Activated CD4-positive, alpha-beta T cell treated with anti-CD3 and anti-CD28 coated beads for 36 hours (primary cell): ENCODE results near the gene PCDHB13. TPM values are rescaled to one million over a fixed set of nuclear protein-coding genes. Genes with fewer than 3 reads are reported as not detected.
"Not testable (repeated sequence)": the region's sequence is repeated elsewhere in the genome, so short reads cannot be mapped to it uniquely, and the experiment has no call there.

Experiments
- ATAC-seq: fragments of 200-7000 bp; cut with Tn5 transposase; one replicate; pipeline ENCODE4 v1.10.0; 2021; ENCODE audit warnings: mild to moderate bottlenecking, moderate library complexity
- CTCF ChIA-PET: fragments of 350-600 bp; sonication (Branson Sonifier 250); formaldehyde crosslinking; loops from one replicate; lab custom pipeline; 2021; ENCODE audit warnings: antibody characterized with exemption; lab: Charles Lee
- POLR2A ChIA-PET: fragments of 350-600 bp; sonication (Branson Sonifier 250); formaldehyde crosslinking; loops from one replicate; lab custom pipeline; 2021; ENCODE audit warnings: antibody characterized with exemption, inconsistent platforms; lab: Charles Lee
- DNase-seq: peaks from one replicate; pipeline ENCODE4 v3.0.0-alpha.2; 2020
- H3K27ac Mint-ChIP-seq: one replicate; pipeline ENCODE4 v1.8.0; 2021; ENCODE audit warnings: mixed read lengths
- H3K27me3 Mint-ChIP-seq: one replicate; pipeline ENCODE4 v1.8.0; 2021; ENCODE audit warnings: mixed read lengths
- H3K36me3 Mint-ChIP-seq: one replicate; pipeline ENCODE4 v1.8.0; 2021; ENCODE audit warnings: low read depth, mixed read lengths
- H3K4me1 Mint-ChIP-seq: one replicate; pipeline ENCODE4 v1.8.0; 2021; ENCODE audit warnings: mixed read lengths
- H3K4me3 Mint-ChIP-seq: one replicate; pipeline ENCODE4 v1.8.0; 2021; ENCODE audit warnings: mild to moderate bottlenecking, moderate library complexity, mixed read lengths
- H3K9me3 Mint-ChIP-seq: one replicate; pipeline ENCODE4 v1.8.0; 2021; ENCODE audit warnings: low read depth, mixed read lengths
- intact Hi-C, 2 experiments: fragments of 100-400 bp; cut with DNase I in 1 of 2; cut with micrococcal nuclease in 1 of 2; formaldehyde crosslinking; loops; one replicate each; pipeline versions ENCODE4 v1.14.2 to v1.15.1; 2022 to 2024; cut with DNase I, micrococcal nuclease
- total RNA-seq, 2 experiments: library from RNA; stranded (reverse); gene quantifications; one replicate each; pipeline ENCODE4 v1.2.3, GENCODE V29; 2021

The PCDHB13 gene
- total RNA-seq, 2 experiments from 2014 or later = not detected

- H3K27ac Mint-ChIP-seq, DNase-seq, POLR2A ChIA-PET, H3K4me1 Mint-ChIP-seq, H3K36me3 Mint-ChIP-seq, H3K4me3 Mint-ChIP-seq, intact Hi-C loops, ATAC-seq: not testable (repeated sequence)
- peaks cover 12% of the 10 kb centered on the region for H3K9me3 Mint-ChIP-seq
- CTCF ChIA-PET = interaction anchor here (0.7 kb wide), 1 partner anchor 332 kb away, joined by 3 read pairs; no protein-coding TSS in a partner anchor
- peaks cover 56% of the 10 kb centered on the region for H3K27me3 Mint-ChIP-seq
Measured at GRCh38 chr5:141210281-141210680, 3.4 kb upstream of the PCDHB13 start.

GRCh38 chr5:141210849-141211248, 2.9 kb upstream of the PCDHB13 start:
- H3K36me3 Mint-ChIP-seq, H3K4me3 Mint-ChIP-seq, ATAC-seq, H3K27ac Mint-ChIP-seq, intact Hi-C loops, H3K4me1 Mint-ChIP-seq, DNase-seq, POLR2A ChIA-PET: not testable (repeated sequence)
- peaks cover 57% of the 10 kb centered on the region for H3K27me3 Mint-ChIP-seq
- H3K9me3 Mint-ChIP-seq = peaks cover 13% of the 10 kb centered on the region
- CTCF ChIA-PET = interaction anchor here (0.7 kb wide), 1 partner anchor 331 kb away, joined by 3 read pairs; no protein-coding TSS in a partner anchor

- intact Hi-C loops = not testable (repeated sequence)
Measured at GRCh38 chr5:141214583-141214982, 864 bp downstream of the PCDHB13 start.

GRCh38 chr5:141215504-141215903, 1.8 kb downstream of the PCDHB13 start:
- H3K27ac Mint-ChIP-seq, intact Hi-C loops: not testable (repeated sequence)

More at GRCh38 chr5:141214583-141214982, 864 bp downstream of the PCDHB13 start:
- POLR2A ChIA-PET, ATAC-seq, CTCF ChIA-PET, H3K4me1 Mint-ChIP-seq, H3K27ac Mint-ChIP-seq, DNase-seq, H3K36me3 Mint-ChIP-seq, H3K4me3 Mint-ChIP-seq: not testable (repeated sequence)
- H3K27me3 Mint-ChIP-seq = peaks cover 48% of the 10 kb centered on the region
- peaks cover 30% of the 10 kb centered on the region for H3K9me3 Mint-ChIP-seq

GRCh38 chr5:141216035-141216434, 2.3 kb downstream of the PCDHB13 start:
- H3K36me3 Mint-ChIP-seq, CTCF ChIA-PET, H3K4me1 Mint-ChIP-seq, intact Hi-C loops, POLR2A ChIA-PET, H3K27ac Mint-ChIP-seq, DNase-seq, ATAC-seq, H3K4me3 Mint-ChIP-seq: not testable (repeated sequence)
- Mint-ChIP-seq H3K9me3 (peaks cover 29% of the 10 kb centered on the region), H3K27me3 (peaks cover 44% of the 10 kb centered on the region)

More at GRCh38 chr5:141215504-141215903, 1.8 kb downstream of the PCDHB13 start:
- DNase-seq, H3K4me3 Mint-ChIP-seq, CTCF ChIA-PET, H3K4me1 Mint-ChIP-seq, POLR2A ChIA-PET, H3K36me3 Mint-ChIP-seq, ATAC-seq: not testable (repeated sequence)
- Mint-ChIP-seq H3K27me3 (peaks cover 47% of the 10 kb centered on the region), H3K9me3 (peaks cover 31% of the 10 kb centered on the region)

- no peak for DNase-seq
- Mint-ChIP-seq H3K9me3 (peaks cover 19% of the 10 kb centered on the region), H3K4me3 (peak within 1 kb of the TSS; percentile 18), H3K27me3 (peaks cover 48% of the 10 kb centered on the region), H3K4me1 (peaks cover 5% of the 10 kb centered on the region), H3K27ac (no peak within 1 kb of the TSS), H3K36me3 (peaks cover 8% of the 10 kb centered on the region)
- intact Hi-C loops = loop anchor here (5.0 to 10.0 kb wide), 2 partner anchors 202 to 339 kb away; partner anchors contain the start of gene PCDHGA11 (in 1 of the 2)
- ATAC-seq = no peak
- POLR2A ChIA-PET = interaction anchor here (0.6 kb wide), 1 partner anchor 117 kb away, joined by 3 read pairs; no protein-coding TSS in a partner anchor
- CTCF ChIA-PET = interaction anchor here (0.7 to 2.2 kb wide), 16 partner anchors 8 to 417 kb away, joined by 3 to 12 read pairs (median 4); partner anchors contain the start of genes PCDHB13 and PCDHB15
Measured at GRCh38 chr5:141223112-141223783, 9.5 kb downstream of the PCDHB13 start, which contains the start of gene PCDHB14. PCDHB14 (plus strand) TSS chr5:141223343; CDS start chr5:141223506, 163 bp downstream.

GRCh38 chr5:141224844-141225243, 11.1 kb downstream of the PCDHB13 start:
- CTCF ChIA-PET, H3K36me3 Mint-ChIP-seq, H3K27ac Mint-ChIP-seq, DNase-seq, H3K4me3 Mint-ChIP-seq, H3K4me1 Mint-ChIP-seq, POLR2A ChIA-PET, ATAC-seq: not testable (repeated sequence)
- intact Hi-C loops = loop anchor here (5.0 to 10.0 kb wide), 2 partner anchors 200 to 337 kb away; partner anchors contain the start of gene PCDHGA11 (in 1 of the 2)
- Mint-ChIP-seq H3K27me3 (peaks cover 39% of the 10 kb centered on the region), H3K9me3 (peaks cover 12% of the 10 kb centered on the region)

GRCh38 chr5:141225421-141225820, 11.7 kb downstream of the PCDHB13 start:
- H3K4me3 Mint-ChIP-seq, H3K36me3 Mint-ChIP-seq, H3K27ac Mint-ChIP-seq, H3K4me1 Mint-ChIP-seq, POLR2A ChIA-PET, DNase-seq, ATAC-seq: not testable (repeated sequence)
- Mint-ChIP-seq H3K27me3 (peaks cover 36% of the 10 kb centered on the region), H3K9me3 (peaks cover 12% of the 10 kb centered on the region)
- CTCF ChIA-PET = interaction anchor here (0.9 to 1.6 kb wide), 3 partner anchors 9 to 33 kb away, joined by 3 to 5 read pairs (median 4); partner anchors contain the start of gene PCDHB12
- intact Hi-C loops = loop anchor here in 1 of 2 experiments (10.0 kb wide), 1 partner anchor 199 kb away; the partner anchor contains the start of gene PCDHGA11

GRCh38 chr5:141234109-141234667, 20.5 kb downstream of the PCDHB13 start:
- ChIA-PET CTCF (interaction anchor here (0.5 to 1.8 kb wide), 6 partner anchors 8 to 94 kb away, joined by 3 to 5 read pairs (median 5); partner anchors contain the start of gene PCDHB14), POLR2A (no interaction called here)
- intact Hi-C loops = loop anchor here in 1 of 2 experiments (10.0 kb wide), 2 partner anchors 191 to 399 kb away; partner anchors contain the start of genes PCDHA7 and PCDHGA11
- Mint-ChIP-seq H3K4me1 (no peaks in the 10 kb centered on the region), H3K4me3 (no peak overlapping the region), H3K27ac (no peak overlapping the region), H3K27me3 (peaks cover 35% of the 10 kb centered on the region), H3K36me3 (peaks cover 19% of the 10 kb centered on the region), H3K9me3 (peaks cover 42% of the 10 kb centered on the region)
- ATAC-seq (no peak), DNase-seq (no peak)

- DNase-seq, CTCF ChIA-PET, H3K27ac Mint-ChIP-seq, H3K4me1 Mint-ChIP-seq, ATAC-seq, H3K4me3 Mint-ChIP-seq, POLR2A ChIA-PET: not testable (repeated sequence)
- peaks cover 28% of the 10 kb centered on the region for H3K36me3 Mint-ChIP-seq
- intact Hi-C loops = loop anchor here in 1 of 2 experiments (10.0 kb wide), 2 partner anchors 189 to 401 kb away; partner anchors contain the start of genes PCDHA7 and PCDHGA11
- H3K9me3 Mint-ChIP-seq = peaks cover 52% of the 10 kb centered on the region
- peaks cover 48% of the 10 kb centered on the region for H3K27me3 Mint-ChIP-seq
Measured at GRCh38 chr5:141235922-141236321, 22.2 kb downstream of the PCDHB13 start.
